Activated CD4-positive, CD25-positive, alpha-beta regulatory T cell treated with anti-CD3 and anti-CD28 coated beads, Interleukin-2, amount 50 U/mL, for 24 hours (primary cell): ENCODE data around the gene LHFPL4.

Experiments used
- ATAC-seq, 2 donors: fragments of 150-1000 bp; cut with Tn5 transposase; one replicate each; pipeline ENCODE4 v1.10.0; 2021; ENCODE audit warnings: mild to moderate bottlenecking in 1 of 2, moderate library complexity in 1 of 2

LHFPL4 gene

GRCh38 chr3:9469986-9470385 is 83.6 kb downstream of the LHFPL4 start:
- no peak for ATAC-seq

GRCh38 chr3:9468460-9468859 is 85.2 kb downstream of the LHFPL4 start:
- peak; percentile 79 to 85 for ATAC-seq

GRCh38 chr3:9467451-9467850 is 86.2 kb downstream of the LHFPL4 start:
- ATAC-seq: peak; percentile 49 to 60

GRCh38 chr3:9455596-9456131 is 98.0 kb downstream of the LHFPL4 start:
- no peak for ATAC-seq

GRCh38 chr3:9452417-9452816 is 101.2 kb downstream of the LHFPL4 start:
- no peak for ATAC-seq

GRCh38 chr3:9450991-9451390 is 102.6 kb downstream of the LHFPL4 start:
- ATAC-seq: peak in 1 of 2 donors; percentile 33

GRCh38 chr3:9450126-9450525 is 103.5 kb downstream of the LHFPL4 start:
- ATAC-seq: no peak

- peak; percentile 38 to 44 for ATAC-seq
Observed at GRCh38 chr3:9448643-9449042, 105.0 kb downstream of the LHFPL4 start.
